Stimulated activated naive CD8-positive, alpha-beta T cell treated with anti-CD3 and anti-CD28 coated beads, Interleukin-15, Interleukin-2, amounts not matched to agents 100 ng/mL and 50 ng/mL, for 24 hours (primary cell): Measurements from ENCODE around the gene CCN5.
"Not testable (repeated sequence)": the region's sequence is repeated elsewhere in the genome, so short reads cannot be mapped to it uniquely, and the experiment has no call there.

Experiments
- H3K27ac Mint-ChIP-seq: one replicate; pipeline ENCODE4 v1.8.0; 2021; ENCODE audit warnings: mild to moderate bottlenecking, mixed read lengths
- H3K27me3 Mint-ChIP-seq: one replicate; pipeline ENCODE4 v1.8.0; 2021; ENCODE audit warnings: mixed read lengths
- H3K36me3 Mint-ChIP-seq: one replicate; pipeline ENCODE4 v1.8.0; 2021; ENCODE audit warnings: low read depth, mixed read lengths
- H3K4me1 Mint-ChIP-seq: one replicate; pipeline ENCODE4 v1.8.0; 2021; ENCODE audit warnings: low read depth, mixed read lengths
- H3K4me3 Mint-ChIP-seq: one replicate; pipeline ENCODE4 v1.8.0; 2021; ENCODE audit warnings: mild to moderate bottlenecking, mixed read lengths
- H3K9me3 Mint-ChIP-seq: one replicate; pipeline ENCODE4 v1.8.0; 2021; ENCODE audit warnings: mixed read lengths

Gene CCN5

GRCh38 chr20:44714701-44715498, at the start of gene CCN5:
Gene CCN5, plus strand, starts transcription at chr20:44715369. Its CDS starts 22 bp downstream, at chr20:44715391.
- Mint-ChIP-seq H3K36me3 (no peaks in the 10 kb centered on the region), H3K27me3 (no peaks in the 10 kb centered on the region), H3K4me3 (no peak within 1 kb of the TSS), H3K27ac (no peak within 1 kb of the TSS), H3K4me1 (no peaks in the 10 kb centered on the region), H3K9me3 (no peaks in the 10 kb centered on the region)

DNA sequence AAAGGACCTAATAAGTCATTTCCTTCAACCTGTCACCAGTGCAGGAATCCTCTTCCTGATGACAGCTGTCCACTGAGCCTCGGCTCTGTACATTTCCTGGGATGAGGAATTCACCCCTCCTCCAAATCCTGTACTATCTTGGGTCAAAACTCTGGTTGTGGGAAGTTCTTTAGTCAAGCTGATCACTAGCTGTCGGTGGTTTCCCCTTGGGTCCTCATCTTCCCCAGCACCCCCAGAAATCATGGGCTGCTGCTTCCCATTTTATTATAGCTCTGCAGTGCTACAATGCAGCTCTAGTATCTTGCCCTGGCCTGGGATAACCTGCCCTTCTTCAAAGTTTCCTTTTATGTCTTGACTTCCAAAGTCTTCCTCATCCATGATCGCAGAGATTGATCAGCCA, 49.1 kb upstream of the CCN5 start:
- Mint-ChIP-seq H3K4me1 (peaks cover 11% of the 10 kb centered on the region), H3K9me3 (no peaks in the 10 kb centered on the region), H3K36me3 (no peaks in the 10 kb centered on the region), H3K27ac (no peak overlapping the region), H3K4me3 (no peak overlapping the region), H3K27me3 (no peaks in the 10 kb centered on the region)

GRCh38 chr20:44670851-44671250, 44.3 kb upstream of the CCN5 start:
- H3K36me3 Mint-ChIP-seq, H3K4me1 Mint-ChIP-seq, H3K9me3 Mint-ChIP-seq, H3K27me3 Mint-ChIP-seq: not testable (repeated sequence)
- Mint-ChIP-seq H3K27ac (peak overlapping the region; percentile 1), H3K4me3 (peak overlapping the region; percentile 77)

DNA sequence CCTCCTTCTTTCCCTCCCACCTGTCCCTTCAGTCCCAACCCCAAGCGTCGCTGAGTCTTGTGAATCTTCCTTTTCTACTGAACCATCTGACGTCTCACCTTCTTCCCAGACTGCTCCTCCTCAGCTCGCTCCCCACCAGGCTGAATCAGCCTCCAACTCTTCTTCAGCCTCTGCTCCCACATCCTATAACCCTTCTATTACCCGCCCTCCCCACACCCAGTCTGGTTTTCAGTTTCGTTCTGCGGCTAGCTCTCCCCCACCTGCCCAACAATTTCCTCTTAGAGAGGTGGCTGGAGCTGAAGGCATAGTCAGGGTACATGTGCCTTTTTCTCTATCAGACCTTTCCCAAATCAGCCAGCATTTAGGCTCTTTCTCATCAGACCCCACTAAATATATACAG, 43.6 kb upstream of the CCN5 start:
- Mint-ChIP-seq H3K27ac (peak overlapping the region; percentile 89), H3K4me3 (peak overlapping the region; percentile 77)
- H3K27me3 Mint-ChIP-seq, H3K9me3 Mint-ChIP-seq, H3K4me1 Mint-ChIP-seq, H3K36me3 Mint-ChIP-seq: not testable (repeated sequence)

DNA sequence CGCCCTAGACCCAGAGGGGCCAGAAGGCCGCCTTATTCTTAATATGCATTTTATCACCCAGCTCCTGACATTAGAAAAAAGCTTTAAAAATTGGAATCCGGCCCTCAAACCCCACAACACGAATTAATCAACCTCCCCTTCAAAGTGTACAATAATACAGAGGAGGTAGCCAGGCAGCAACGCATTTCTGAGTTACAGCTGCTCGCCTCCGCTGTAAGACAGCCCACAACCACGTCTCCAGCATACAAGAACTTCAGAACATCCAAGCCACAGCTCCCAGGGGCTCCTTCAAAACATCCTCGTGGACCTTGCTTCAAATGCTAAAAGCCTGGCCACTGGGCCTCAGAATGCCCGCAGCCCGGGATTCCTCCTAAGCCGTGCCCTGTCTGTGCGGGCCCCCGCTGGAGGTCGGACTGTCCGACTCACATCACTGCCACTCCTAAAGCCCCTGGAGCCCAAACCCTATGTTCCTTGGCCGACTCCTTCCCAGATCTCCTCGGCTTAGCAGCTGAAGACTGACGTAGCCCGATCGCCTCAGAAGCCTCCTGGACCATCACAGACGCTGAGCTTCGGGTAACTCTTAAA, 42.8 kb upstream of the CCN5 start:
- not testable (repeated sequence) for H3K4me1 Mint-ChIP-seq, H3K27me3 Mint-ChIP-seq, H3K4me3 Mint-ChIP-seq, H3K9me3 Mint-ChIP-seq, H3K36me3 Mint-ChIP-seq
- H3K27ac Mint-ChIP-seq, result peak overlapping the region; percentile 89

- H3K4me3 Mint-ChIP-seq, result no peak overlapping the region
- H3K27ac Mint-ChIP-seq, result no peak overlapping the region
- no peaks in the 10 kb centered on the region for H3K27me3 Mint-ChIP-seq
- no peaks in the 10 kb centered on the region for H3K36me3 Mint-ChIP-seq
- H3K9me3 Mint-ChIP-seq, result no peaks in the 10 kb centered on the region
- H3K4me1 Mint-ChIP-seq, result no peaks in the 10 kb centered on the region
Measured at GRCh38 chr20:44678242-44678641, 36.9 kb upstream of the CCN5 start.

DNA sequence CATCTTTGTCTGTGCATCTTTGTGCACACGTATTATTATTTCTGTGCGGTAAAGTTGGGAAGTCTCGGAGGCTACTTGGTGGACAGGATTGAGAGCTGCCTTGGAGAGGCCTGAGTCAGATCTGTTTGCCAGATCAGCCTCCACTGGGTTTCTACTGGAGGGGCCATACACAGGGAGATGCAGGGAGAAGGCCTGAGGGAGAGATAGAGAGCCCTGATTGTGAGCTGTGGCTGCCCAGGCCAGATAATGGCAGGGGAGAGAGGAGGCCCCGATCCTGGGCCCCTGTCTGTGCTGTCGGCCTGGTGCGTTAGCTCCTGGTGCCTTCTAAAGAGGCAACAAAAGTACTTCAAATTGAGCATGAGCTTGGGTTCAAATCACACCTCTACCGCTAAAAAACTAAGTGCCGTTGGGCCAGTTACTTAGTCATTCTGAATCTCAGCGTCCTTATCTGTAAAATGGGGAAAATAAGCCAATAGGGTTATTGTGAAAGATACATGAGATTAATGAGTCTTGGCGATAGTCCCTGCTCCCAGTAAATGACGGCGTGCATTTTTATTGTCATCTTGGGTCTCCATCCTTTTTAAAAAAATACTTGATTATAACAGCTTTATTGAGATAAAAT, 36.1 kb upstream of the CCN5 start:
- Mint-ChIP-seq H3K4me3 (no peak overlapping the region), H3K9me3 (no peaks in the 10 kb centered on the region), H3K27me3 (no peaks in the 10 kb centered on the region), H3K4me1 (no peaks in the 10 kb centered on the region), H3K27ac (no peak overlapping the region), H3K36me3 (no peaks in the 10 kb centered on the region)

GRCh38 chr20:44681796-44682566, 33.2 kb upstream of the CCN5 start:
- Mint-ChIP-seq H3K4me1 (peaks cover 5% of the 10 kb centered on the region), H3K27me3 (peaks cover 2% of the 10 kb centered on the region), H3K36me3 (no peaks in the 10 kb centered on the region), H3K4me3 (no peak overlapping the region), H3K9me3 (no peaks in the 10 kb centered on the region), H3K27ac (no peak overlapping the region)

DNA sequence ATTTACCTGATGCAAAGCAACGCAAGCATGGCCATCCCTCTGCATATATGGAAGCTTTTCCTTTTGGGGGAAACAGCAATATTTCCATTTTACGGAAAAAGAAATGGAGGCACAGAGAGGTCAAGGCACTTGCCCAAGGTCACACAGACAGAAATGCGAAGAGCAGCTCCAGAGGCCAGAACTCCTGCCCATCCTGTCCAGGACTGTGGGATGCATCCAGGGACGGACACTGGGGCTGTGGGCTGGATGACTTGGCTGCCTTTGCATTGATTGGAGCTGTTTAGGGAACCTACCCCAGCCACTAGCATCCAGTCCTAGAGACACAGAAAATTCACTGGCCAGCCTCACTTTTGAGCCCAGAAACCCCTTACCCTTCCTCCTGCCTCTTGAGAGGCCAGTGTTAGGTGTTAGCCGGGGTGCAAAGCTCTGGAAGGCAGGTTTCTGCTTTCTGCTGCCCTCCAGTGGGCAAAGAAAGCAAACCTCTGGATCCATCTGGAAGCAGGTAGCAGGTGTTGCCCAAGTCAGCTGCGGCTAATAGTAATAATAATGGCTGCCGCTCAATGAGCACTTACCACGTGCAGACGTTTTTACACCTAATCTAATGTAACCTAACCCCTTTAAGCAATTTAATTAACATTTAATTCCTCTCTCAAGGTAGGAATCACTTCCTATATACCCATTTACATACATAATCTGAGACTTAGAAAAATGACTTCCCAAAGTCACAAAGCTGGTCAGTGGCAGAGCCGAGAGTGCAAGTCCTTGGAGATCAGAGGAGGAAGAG, 31.7 kb upstream of the CCN5 start:
- H3K27ac Mint-ChIP-seq, result no peak overlapping the region
- H3K4me1 Mint-ChIP-seq, result peaks cover 5% of the 10 kb centered on the region
- H3K36me3 Mint-ChIP-seq, result no peaks in the 10 kb centered on the region
- H3K27me3 Mint-ChIP-seq, result peaks cover 8% of the 10 kb centered on the region
- H3K9me3 Mint-ChIP-seq, result no peaks in the 10 kb centered on the region
- no peak overlapping the region for H3K4me3 Mint-ChIP-seq

GRCh38 chr20:44684047-44684967, 30.9 kb upstream of the CCN5 start:
- H3K9me3 Mint-ChIP-seq, result no peaks in the 10 kb centered on the region
- H3K36me3 Mint-ChIP-seq, result no peaks in the 10 kb centered on the region
- no peak overlapping the region for H3K27ac Mint-ChIP-seq
- H3K4me1 Mint-ChIP-seq, result peaks cover 5% of the 10 kb centered on the region
- no peak overlapping the region for H3K4me3 Mint-ChIP-seq
- H3K27me3 Mint-ChIP-seq, result peaks cover 8% of the 10 kb centered on the region

- Mint-ChIP-seq H3K27me3 (peaks cover 8% of the 10 kb centered on the region), H3K36me3 (no peaks in the 10 kb centered on the region), H3K4me3 (no peak overlapping the region), H3K4me1 (peaks cover 5% of the 10 kb centered on the region), H3K27ac (no peak overlapping the region), H3K9me3 (no peaks in the 10 kb centered on the region)
Measured at GRCh38 chr20:44686934-44687333, 28.2 kb upstream of the CCN5 start.

- H3K27ac Mint-ChIP-seq, result no peak overlapping the region
- no peaks in the 10 kb centered on the region for H3K36me3 Mint-ChIP-seq
- H3K9me3 Mint-ChIP-seq, result no peaks in the 10 kb centered on the region
Measured at GRCh38 chr20:44688053-44688625, 27.0 kb upstream of the CCN5 start.

DNA sequence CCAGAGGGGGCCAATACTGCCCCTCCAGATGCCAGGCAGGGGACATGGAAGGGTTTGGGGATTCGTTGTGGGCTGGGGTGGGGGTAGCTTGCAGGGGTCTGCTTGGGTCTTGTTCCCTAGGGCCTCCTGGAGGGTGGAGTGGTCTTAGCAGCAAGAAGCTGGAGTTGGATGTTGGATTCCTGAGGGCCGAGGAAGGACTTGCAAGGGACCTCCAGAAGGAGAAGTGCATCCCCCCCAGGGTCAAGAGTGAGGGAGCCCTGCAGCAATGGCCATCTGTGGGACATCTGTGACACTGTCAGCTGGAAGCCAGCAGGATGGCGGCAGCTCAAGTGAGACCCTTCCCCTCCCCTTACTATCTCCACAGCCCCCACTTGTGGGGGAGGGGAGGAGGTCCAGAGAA, 25.4 kb upstream of the CCN5 start:
- H3K4me3 Mint-ChIP-seq, result no peak overlapping the region
- H3K4me1 Mint-ChIP-seq, result peaks cover 5% of the 10 kb centered on the region
- H3K27ac Mint-ChIP-seq, result no peak overlapping the region
- H3K27me3 Mint-ChIP-seq, result peaks cover 8% of the 10 kb centered on the region
- H3K36me3 Mint-ChIP-seq, result no peaks in the 10 kb centered on the region
- H3K9me3 Mint-ChIP-seq, result no peaks in the 10 kb centered on the region

More at GRCh38 chr20:44688053-44688625, 27.0 kb upstream of the CCN5 start:
- peaks cover 8% of the 10 kb centered on the region for H3K27me3 Mint-ChIP-seq
- peaks cover 5% of the 10 kb centered on the region for H3K4me1 Mint-ChIP-seq
- H3K4me3 Mint-ChIP-seq, result no peak overlapping the region
